Stimulated activated CD4-positive, alpha-beta T cell treated with anti-CD3 and anti-CD28 coated beads, Interleukin-1b, Interleukin-23, amount 100 ng/mL, for 48 hours (primary cell): Measurements from ENCODE around the gene SSTR5.

ENCODE experiments used
- DNase-seq: peaks from one replicate; pipeline ENCODE4 v3.0.0-alpha.2; 2020

The SSTR5 gene

GRCh38 chr16:1107731-1108130 lies 35.2 kb downstream of the SSTR5 start:
- DNase-seq: no peak

- no peak for DNase-seq
These were observed 36.0 kb downstream of the SSTR5 start for GRCh38 chr16:1108299-1109252.

- no peak for DNase-seq
These were observed 37.1 kb downstream of the SSTR5 start for GRCh38 chr16:1109648-1110047.

GRCh38 chr16:1112506-1113184 lies 40.1 kb downstream of the SSTR5 start:
- no peak for DNase-seq

GRCh38 chr16:1113489-1113888 lies 40.9 kb downstream of the SSTR5 start:
- no peak for DNase-seq

GRCh38 chr16:1113889-1114526 lies 41.5 kb downstream of the SSTR5 start:
- no peak for DNase-seq

- DNase-seq: no peak
These were observed 44.1 kb downstream of the SSTR5 start for GRCh38 chr16:1116693-1117077.

- no peak for DNase-seq
These were observed 44.8 kb downstream of the SSTR5 start for GRCh38 chr16:1117176-1117900.

GRCh38 chr16:1117926-1118325 lies 45.4 kb downstream of the SSTR5 start:
- no peak for DNase-seq

GRCh38 chr16:1119129-1119528 lies 46.6 kb downstream of the SSTR5 start:
- DNase-seq: no peak

GRCh38 chr16:1119766-1120576 lies 47.4 kb downstream of the SSTR5 start:
- no peak for DNase-seq

GRCh38 chr16:1120577-1120941 lies 48.0 kb downstream of the SSTR5 start:
- DNase-seq: no peak

- DNase-seq: no peak
These were observed 48.5 kb downstream of the SSTR5 start for GRCh38 chr16:1121009-1121408.

GRCh38 chr16:1121601-1122397 lies 49.3 kb downstream of the SSTR5 start:
- no peak for DNase-seq

GRCh38 chr16:1122398-1122765 lies 49.8 kb downstream of the SSTR5 start:
- no peak for DNase-seq

GRCh38 chr16:1123525-1124230 lies 51.1 kb downstream of the SSTR5 start:
- DNase-seq: no peak

GRCh38 chr16:1124291-1124690 lies 51.7 kb downstream of the SSTR5 start:
- no peak for DNase-seq

GRCh38 chr16:1124795-1125194 lies 52.2 kb downstream of the SSTR5 start:
- DNase-seq: no peak

- DNase-seq: peak; percentile 15
These were observed 52.9 kb downstream of the SSTR5 start for GRCh38 chr16:1125471-1125870.

GRCh38 chr16:1126044-1126443 lies 53.5 kb downstream of the SSTR5 start:
- DNase-seq: no peak

- no peak for DNase-seq
These were observed 54.0 kb downstream of the SSTR5 start for GRCh38 chr16:1126586-1126985.
